HCT116 (cell line): ENCODE results near the gene YAP1. TPM values are rescaled to one million over a fixed set of nuclear protein-coding genes. Genes with fewer than 3 reads are reported as not detected.

ENCODE experiments used
- ATAC-seq: fragments of 200-7000 bp; cut with Tn5 transposase; 2 replicates; pipeline ENCODE4 v1.9.1; 2020; ENCODE audit warnings: mild to moderate bottlenecking, moderate library complexity
- BruUV-seq: library from RNA; stranded (reverse); fragments of 400-500 nt; replicated peaks from 2 replicates; lab custom pipeline; 2021; lab: Mats Ljungman, UMichigan
- CTCF ChIA-PET: fragments of 300-600 bp; sonication (Branson Sonifier 250); formaldehyde crosslinking; loops from one replicate; lab custom pipeline; 2021; ENCODE audit warnings: antibody characterized with exemption; lab: Charles Lee
- POLR2A ChIA-PET: fragments of 300-600, 350-600 bp; sonication (Branson Sonifier 250); formaldehyde crosslinking; loops from one replicate; lab custom pipeline; 2021; ENCODE audit warnings: antibody characterized with exemption; lab: Charles Lee
- RAD21 ChIA-PET, 2 experiments: fragments of 300-600 bp; sonication (Branson Sonifier 250); formaldehyde crosslinking; loops; one replicate each; lab custom pipeline; 2023; ENCODE audit warnings: low total read pairs in 2 of 2; ENCODE audit not compliant: uncharacterized antibody in 2 of 2, unreplicated experiment in 2 of 2, low non-redundant PET in 1 of 2; lab: Charles Lee
- DNase-seq: peaks from one replicate; pipeline ENCODE4 v3.0.0-alpha.2; 2010; ENCODE audit warnings: low read depth, low spot score
- H2AFZ ChIP-seq: fragments of 200-600 bp; shearing (Covaris generic), sonication (generic); 2 replicates; pipeline ENCODE4 v1.6.1; 2017; ENCODE audit warnings: low read depth, mixed run types, mixed read lengths, antibody characterized with exemption, low read length; ENCODE audit not compliant: poor library complexity, severe bottlenecking
- H3K27ac ChIP-seq: 2 replicates; pipeline ENCODE4 v1.5.1; 2012; ENCODE audit warnings: low read depth, low read length
- H3K27me3 ChIP-seq: fragments of 200-600 bp; sonication (generic); 2 replicates; pipeline ENCODE4 v1.6.1; 2016; ENCODE audit warnings: mixed run types, low read length, mixed read lengths; ENCODE audit not compliant: insufficient read depth
- H3K36me3 ChIP-seq, 2 experiments: fragments of 200-500 bp in 1 of 2; fragments of 200-600 bp in 1 of 2; sonication (Bioruptor generic) in 1 of 2; sonication (generic) in 1 of 2; 2 replicates each; pipeline versions ENCODE4 v1.5.1 to v1.6.1; 2014 to 2016; ENCODE audit warnings: low read length in 2 of 2, inconsistent platforms in 1 of 2, mixed read lengths in 1 of 2, mixed run types in 1 of 2; ENCODE audit not compliant: insufficient read depth in 2 of 2, control insufficient read depth in 1 of 2
- H3K4me1 ChIP-seq, 2 experiments: fragments of 200-600 bp in 1 of 2; sonication (generic) in 1 of 2; 2 replicates each; pipeline versions ENCODE4 v1.5.1 to v1.6.1; 2012 to 2017; ENCODE audit warnings: low read length in 2 of 2, inconsistent platforms in 1 of 2, mild to moderate bottlenecking in 1 of 2, mixed read lengths in 1 of 2, mixed run types in 1 of 2, moderate library complexity in 1 of 2; ENCODE audit not compliant: insufficient read depth in 2 of 2, control insufficient read depth in 1 of 2
- H3K4me2 ChIP-seq: fragments of 200-600 bp; sonication (generic); 2 replicates; pipeline ENCODE4 v1.6.1; 2017; ENCODE audit warnings: mixed run types, low read length, mixed read lengths
- H3K4me3 ChIP-seq, 2 experiments: fragments of 200-600 bp in 1 of 2; sonication (generic) in 1 of 2; replicated peaks in 1 of 2; 2 replicates each; pipeline ENCODE4 v1.5.1; 2011 to 2016; ENCODE audit warnings: low read length in 2 of 2, control low read depth in 1 of 2, low read depth in 1 of 2, mild to moderate bottlenecking in 1 of 2, mixed read lengths in 1 of 2, mixed run types in 1 of 2
- H3K79me2 ChIP-seq: fragments of 200-600 bp; sonication (generic); 2 replicates; pipeline ENCODE4 v1.6.1; 2017; ENCODE audit warnings: mild to moderate bottlenecking, mixed run types, low read length, moderate library complexity, mixed read lengths; ENCODE audit not compliant: insufficient read depth
- H3K9ac ChIP-seq: fragments of 200-600 bp; sonication (generic); 2 replicates; pipeline ENCODE4 v1.6.1; 2016; ENCODE audit warnings: low read length, mixed read lengths
- H3K9me2 ChIP-seq: fragments of 200-600 bp; sonication (generic), shearing (Covaris generic); 2 replicates; pipeline ENCODE4 v1.6.1; 2017; ENCODE audit warnings: mixed run types, mild to moderate bottlenecking, moderate library complexity; ENCODE audit not compliant: insufficient read depth
- H3K9me3 ChIP-seq, 2 experiments: fragments of 200-500 bp in 1 of 2; fragments of 200-600 bp in 1 of 2; sonication (Bioruptor generic) in 1 of 2; sonication (generic) in 1 of 2; 2 replicates each; pipeline ENCODE4 v1.6.1; 2014 to 2017; ENCODE audit warnings: low read length in 2 of 2, mixed read lengths in 2 of 2, inconsistent platforms in 1 of 2, low read depth in 1 of 2, mild to moderate bottlenecking in 1 of 2, mixed run types in 1 of 2, moderate library complexity in 1 of 2; ENCODE audit not compliant: control insufficient read depth in 1 of 2, insufficient read depth in 1 of 2
- H4K20me1 ChIP-seq: fragments of 200-600 bp; sonication (generic), shearing (Covaris generic); 2 replicates; pipeline ENCODE4 v1.6.1; 2017; ENCODE audit warnings: mixed run types, mild to moderate bottlenecking, moderate library complexity; ENCODE audit not compliant: insufficient read depth
- ATF3 ChIP-seq: IDR thresholded peaks from 2 replicates; pipeline ENCODE4 v1.6.1; 2012
- CEBPB ChIP-seq: IDR thresholded peaks from 2 replicates; pipeline ENCODE4 v1.6.1; 2012; ENCODE audit warnings: low read depth
- CTCF ChIP-seq, 3 experiments: fragments of 200-600 bp in 1 of 3; sonication (generic) in 1 of 3; IDR thresholded peaks in 2 of 3; conservative IDR thresholded peaks in 1 of 3; 2 replicates each; pipeline ENCODE4 v1.5.1; 2012 to 2017; ENCODE audit warnings: low read depth in 2 of 3, low read length in 2 of 3, antibody characterized with exemption in 1 of 3, borderline replicate concordance in 1 of 3, control low read depth in 1 of 3, mild to moderate bottlenecking in 1 of 3, mixed read lengths in 1 of 3, mixed run types in 1 of 3, moderate library complexity in 1 of 3; ENCODE audit not compliant: insufficient read depth in 1 of 3
- ELF1 ChIP-seq: IDR thresholded peaks from 2 replicates; pipeline ENCODE4 v1.6.1; 2012; ENCODE audit warnings: low read depth, borderline replicate concordance
- EZH2 ChIP-seq: fragments of 200-600 bp; sonication (generic); IDR thresholded peaks from 2 replicates; pipeline ENCODE4 v1.6.1; 2017; ENCODE audit warnings: antibody characterized with exemption, mixed run types
- POLR2A ChIP-seq: IDR thresholded peaks from 2 replicates; pipeline ENCODE4 v1.7.0; 2011; ENCODE audit warnings: borderline replicate concordance; ENCODE audit not compliant: insufficient read depth, insufficient read length; ENCODE audit errors: extremely low read depth
- POLR2AphosphoS5 ChIP-seq: IDR thresholded peaks from 2 replicates; pipeline ENCODE4 v1.6.1; 2011; ENCODE audit warnings: mild to moderate bottlenecking, low read depth, low read length, moderate library complexity
- RAD21 ChIP-seq: IDR thresholded peaks from 2 replicates; pipeline ENCODE4 v1.6.1; 2012; ENCODE audit warnings: low read depth, mild to moderate bottlenecking
- SIN3A ChIP-seq: IDR thresholded peaks from 2 replicates; pipeline ENCODE4 v1.6.1; 2012; ENCODE audit warnings: low read depth
- SRF ChIP-seq: IDR thresholded peaks from 2 replicates; pipeline ENCODE4 v1.6.1; 2012; ENCODE audit warnings: low read depth
- YY1 ChIP-seq: IDR thresholded peaks from 2 replicates; pipeline ENCODE4 v1.6.1; 2011; ENCODE audit warnings: low read length, low read depth, moderate library complexity, mild to moderate bottlenecking; ENCODE audit not compliant: insufficient replicate concordance; ENCODE audit errors: extremely low read depth
- intact Hi-C: fragments of 100-400 bp; cut with micrococcal nuclease; formaldehyde crosslinking; loops from 2 replicates; pipeline ENCODE4 v1.10.0; 2022
- total RNA-seq: library from RNA; stranded (reverse); gene quantifications from one replicate; pipeline ENCODE4 v1.2.1, GENCODE V29; 2021; ENCODE audit not compliant: unreplicated experiment

Gene YAP1
- total RNA-seq, 1 experiment from 2014 or later, result 88.6 TPM

GRCh38 chr11:102194257-102194656, 84.0 kb downstream of the YAP1 start:
- H3K27me3 ChIP-seq, result no peaks in the 10 kb centered on the region
- no peak overlapping the region for H2AFZ ChIP-seq
- no peak for DNase-seq
- ChIA-PET POLR2A (no interaction called here), CTCF (no interaction called here), RAD21 (no interaction called here)
- BruUV-seq, result no TSS peak
- intact Hi-C loops, result no loop called here
- H3K4me3 ChIP-seq, result no peak overlapping the region
- TF ChIP-seq POLR2AphosphoS5 (no peak), ELF1 (no peak), POLR2A (no peak), CEBPB (no peak), CTCF (IDR thresholded peaks at IDR 0.05 in 2 of 3, conservative IDR thresholded peaks at IDR 0.05 in 1 of 3; ENCODE audit: borderline replicate concordance in 1 of 3, insufficient read depth in 1 of 3, low read depth in 2 of 3, low read length in 2 of 3) (no peak), RAD21 (no peak), EZH2 (no peak), SRF (no peak), SIN3A (no peak), ATF3 (no peak), YY1 (no peak)
- peaks cover 27% of the 10 kb centered on the region for H3K79me2 ChIP-seq
- no peaks in the 10 kb centered on the region for H4K20me1 ChIP-seq
- peaks cover 2 to 24% of the 10 kb centered on the region in 2 experiments; a peak in 3 of 4 replicates for H3K4me1 ChIP-seq
- no peaks in the 10 kb centered on the region for H3K36me3 ChIP-seq
- H3K9me3 ChIP-seq, result no peaks in the 10 kb centered on the region; a peak in 1 of 4 replicates
- H3K9ac ChIP-seq, result no peak overlapping the region
- no peak overlapping the region for H3K27ac ChIP-seq
- no peak overlapping the region for H3K4me2 ChIP-seq
- H3K9me2 ChIP-seq, result no peaks in the 10 kb centered on the region
- ATAC-seq, result no peak
